Keratinocyte (primary cell): Measurements from ENCODE around the gene RNF14.

Experiments
- CTCF ChIP-seq, 3 experiments: IDR thresholded peaks in 1 of 3; conservative IDR thresholded peaks in 1 of 3; optimal IDR thresholded peaks in 1 of 3; 2 replicates in 2 of 3; 3 replicates in 1 of 3; pipeline versions ENCODE3 to v1.5.1; 2011; ENCODE audit warnings: low read length in 3 of 3, mild to moderate bottlenecking in 3 of 3, moderate library complexity in 2 of 3, control low read depth in 1 of 3, inconsistent platforms in 1 of 3; ENCODE audit not compliant: insufficient read depth in 2 of 3; ENCODE audit errors: extremely low read depth in 1 of 3
- EZH2 ChIP-seq: IDR thresholded peaks from one replicate; pipeline ENCODE4 v1.6.1; 2012; ENCODE audit warnings: inconsistent platforms, mild to moderate bottlenecking, low read length, moderate library complexity

GRCh38 chr5:142000704-142001484 is 32.0 kb downstream of the RNF14 start:
- TF ChIP-seq EZH2 (no peak), CTCF (optimal IDR thresholded peaks at IDR 0.05 in 1 of 3, IDR thresholded peaks at IDR 0.05 in 1 of 3, conservative IDR thresholded peaks at IDR 0.05 in 1 of 3; ENCODE audit: extremely low read depth in 1 of 3, insufficient read depth in 2 of 3, low read length in 3 of 3) (peak; percentile 33 to 47 (median 44))
